HG03571 (cell line): ENCODE measurements around the gene AMH.

ENCODE experiments used
- ATAC-seq: cut with Tn5 transposase; IDR thresholded peaks from one replicate; pipeline ENCODE4 v1.9.1; 2021; ENCODE audit not compliant: unreplicated experiment

Gene AMH

DNA sequence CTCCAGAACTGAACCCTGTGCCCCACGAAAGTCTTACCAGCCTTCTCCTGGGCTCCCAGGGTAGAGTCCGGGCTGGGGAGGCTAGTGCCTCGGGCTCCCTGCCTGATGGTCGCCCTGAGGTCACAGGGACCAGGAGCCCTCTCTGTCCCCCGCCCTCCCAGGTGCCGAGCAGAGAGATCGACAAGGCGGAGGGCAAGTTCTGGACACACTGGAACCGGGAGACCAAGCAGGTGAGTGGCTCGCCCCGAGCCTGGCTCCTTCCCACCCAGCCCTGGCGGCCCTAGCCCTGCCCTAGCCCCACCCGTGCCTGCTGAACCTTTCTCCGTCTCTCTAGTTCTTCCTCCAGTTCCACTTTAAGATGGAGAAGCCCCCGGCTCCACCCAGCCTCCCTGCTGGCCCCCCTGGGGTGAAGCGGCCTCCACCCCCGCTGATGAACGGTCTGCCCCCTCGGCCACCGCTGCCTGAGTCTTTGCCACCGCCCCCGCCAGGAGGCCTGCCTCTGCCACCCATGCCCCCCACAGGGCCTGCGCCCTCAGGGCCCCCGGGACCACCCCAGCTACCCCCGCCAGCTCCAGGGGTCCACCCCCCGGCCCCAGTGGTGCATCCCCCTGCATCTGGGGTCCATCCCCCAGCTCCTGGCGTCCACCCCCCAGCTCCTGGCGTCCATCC, 1.6 kb upstream of the AMH start:
- ATAC-seq: no peak

DNA sequence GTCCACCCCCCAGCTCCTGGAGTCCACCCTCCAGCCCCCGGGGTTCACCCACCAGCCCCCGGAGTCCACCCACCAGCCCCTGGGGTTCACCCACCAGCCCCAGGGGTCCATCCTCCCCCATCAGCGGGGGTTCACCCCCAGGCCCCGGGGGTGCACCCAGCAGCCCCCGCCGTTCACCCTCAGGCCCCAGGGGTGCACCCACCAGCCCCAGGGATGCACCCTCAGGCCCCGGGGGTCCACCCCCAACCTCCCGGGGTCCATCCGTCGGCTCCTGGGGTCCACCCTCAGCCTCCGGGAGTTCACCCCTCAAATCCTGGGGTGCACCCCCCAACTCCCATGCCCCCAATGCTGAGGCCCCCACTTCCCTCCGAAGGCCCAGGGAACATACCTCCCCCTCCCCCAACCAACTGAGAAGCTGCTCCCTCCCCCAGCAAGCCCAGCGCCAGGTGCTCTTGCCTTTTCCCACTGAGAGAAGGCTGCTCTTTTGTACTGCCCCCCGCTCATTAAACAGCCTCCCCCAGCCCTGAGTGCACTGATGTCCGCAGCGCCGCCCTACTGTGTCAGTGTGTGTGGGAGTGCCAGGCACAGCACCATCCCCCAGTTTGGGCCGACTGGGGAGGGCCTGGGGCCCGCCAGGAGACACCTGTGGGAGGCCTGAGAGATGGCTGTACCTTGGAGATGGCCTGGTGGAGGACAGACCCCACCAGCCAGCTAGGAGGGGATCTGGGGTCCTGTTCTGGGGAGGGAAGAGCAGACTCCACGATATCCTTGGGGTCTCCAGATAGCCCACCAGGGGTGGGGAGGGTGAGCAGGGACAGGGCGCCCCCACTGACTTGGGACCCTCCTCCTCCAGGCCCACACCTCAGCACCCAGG, 750 bp upstream of the AMH start:
- no peak for ATAC-seq

DNA sequence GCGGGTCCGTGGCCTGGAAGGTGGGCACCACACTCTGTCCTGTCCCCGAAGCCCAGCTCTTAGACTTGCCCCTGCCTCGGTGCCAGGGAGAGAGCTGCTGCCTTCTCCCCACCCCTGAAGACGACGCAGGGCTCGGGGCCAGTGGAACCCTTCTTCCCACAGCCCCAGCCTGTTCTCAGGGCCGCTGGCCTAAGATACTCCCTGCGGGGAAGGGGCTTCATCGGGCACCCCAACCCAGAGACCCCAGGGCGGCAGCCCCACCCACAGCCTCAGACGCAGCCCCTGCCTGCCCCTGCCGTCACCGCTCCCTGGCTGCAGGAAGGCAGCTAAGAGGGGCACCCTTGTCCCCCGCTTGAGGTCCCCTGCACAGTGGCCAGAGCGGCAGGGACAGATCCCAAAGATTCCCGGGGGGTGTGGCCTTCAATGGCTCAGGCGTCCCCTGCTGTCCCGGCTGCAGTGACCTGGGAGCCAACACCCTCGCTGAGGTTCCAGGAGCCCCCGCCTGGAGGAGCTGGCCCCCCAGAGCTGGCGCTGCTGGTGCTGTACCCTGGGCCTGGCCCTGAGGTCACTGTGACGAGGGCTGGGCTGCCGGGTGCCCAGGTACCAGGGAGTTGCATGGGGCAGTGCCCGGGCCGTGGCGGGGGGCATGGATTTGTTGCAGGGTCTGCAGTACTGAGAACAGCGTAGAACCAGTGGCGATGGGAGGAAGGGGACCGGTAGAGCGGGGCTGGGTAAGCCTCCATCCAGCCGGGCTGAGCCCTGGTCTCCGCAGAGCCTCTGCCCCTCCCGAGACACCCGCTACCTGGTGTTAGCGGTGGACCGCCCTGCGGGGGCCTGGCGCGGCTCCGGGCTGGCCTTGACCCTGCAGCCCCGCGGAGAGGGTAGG, 1.0 kb downstream of the AMH start:
- no peak for ATAC-seq

DNA sequence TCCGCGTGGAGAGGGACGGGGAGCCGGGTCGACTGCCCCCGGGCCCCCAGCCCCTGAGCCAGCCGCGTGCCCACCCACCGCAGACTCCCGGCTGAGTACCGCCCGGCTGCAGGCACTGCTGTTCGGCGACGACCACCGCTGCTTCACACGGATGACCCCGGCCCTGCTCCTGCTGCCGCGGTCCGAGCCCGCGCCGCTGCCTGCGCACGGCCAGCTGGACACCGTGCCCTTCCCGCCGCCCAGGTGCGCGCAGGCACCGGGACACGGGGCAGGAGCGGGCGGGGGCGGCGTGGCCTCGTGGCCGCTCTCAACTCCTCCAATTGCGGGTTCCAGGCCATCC, 1.6 kb downstream of the AMH start:
- no peak for ATAC-seq

DNA sequence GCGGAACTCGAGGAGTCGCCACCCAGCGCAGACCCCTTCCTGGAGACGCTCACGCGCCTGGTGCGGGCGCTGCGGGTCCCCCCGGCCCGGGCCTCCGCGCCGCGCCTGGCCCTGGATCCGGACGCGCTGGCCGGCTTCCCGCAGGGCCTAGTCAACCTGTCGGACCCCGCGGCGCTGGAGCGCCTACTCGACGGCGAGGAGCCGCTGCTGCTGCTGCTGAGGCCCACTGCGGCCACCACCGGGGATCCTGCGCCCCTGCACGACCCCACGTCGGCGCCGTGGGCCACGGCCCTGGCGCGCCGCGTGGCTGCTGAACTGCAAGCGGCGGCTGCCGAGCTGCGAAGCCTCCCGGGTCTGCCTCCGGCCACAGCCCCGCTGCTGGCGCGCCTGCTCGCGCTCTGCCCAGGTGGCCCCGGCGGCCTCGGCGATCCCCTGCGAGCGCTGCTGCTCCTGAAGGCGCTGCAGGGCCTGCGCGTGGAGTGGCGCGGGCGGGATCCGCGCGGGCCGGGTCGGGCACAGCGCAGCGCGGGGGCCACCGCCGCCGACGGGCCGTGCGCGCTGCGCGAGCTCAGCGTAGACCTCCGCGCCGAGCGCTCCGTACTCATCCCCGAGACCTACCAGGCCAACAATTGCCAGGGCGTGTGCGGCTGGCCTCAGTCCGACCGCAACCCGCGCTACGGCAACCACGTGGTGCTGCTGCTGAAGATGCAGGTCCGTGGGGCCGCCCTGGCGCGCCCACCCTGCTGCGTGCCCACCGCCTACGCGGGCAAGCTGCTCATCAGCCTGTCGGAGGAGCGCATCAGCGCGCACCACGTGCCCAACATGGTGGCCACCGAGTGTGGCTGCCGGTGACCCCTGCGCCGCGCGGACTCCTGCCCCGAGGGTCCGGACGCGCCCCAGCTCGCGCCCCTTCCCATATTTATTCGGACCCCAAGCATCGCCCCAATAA, 2.3 kb downstream of the AMH start:
- ATAC-seq: no peak

DNA sequence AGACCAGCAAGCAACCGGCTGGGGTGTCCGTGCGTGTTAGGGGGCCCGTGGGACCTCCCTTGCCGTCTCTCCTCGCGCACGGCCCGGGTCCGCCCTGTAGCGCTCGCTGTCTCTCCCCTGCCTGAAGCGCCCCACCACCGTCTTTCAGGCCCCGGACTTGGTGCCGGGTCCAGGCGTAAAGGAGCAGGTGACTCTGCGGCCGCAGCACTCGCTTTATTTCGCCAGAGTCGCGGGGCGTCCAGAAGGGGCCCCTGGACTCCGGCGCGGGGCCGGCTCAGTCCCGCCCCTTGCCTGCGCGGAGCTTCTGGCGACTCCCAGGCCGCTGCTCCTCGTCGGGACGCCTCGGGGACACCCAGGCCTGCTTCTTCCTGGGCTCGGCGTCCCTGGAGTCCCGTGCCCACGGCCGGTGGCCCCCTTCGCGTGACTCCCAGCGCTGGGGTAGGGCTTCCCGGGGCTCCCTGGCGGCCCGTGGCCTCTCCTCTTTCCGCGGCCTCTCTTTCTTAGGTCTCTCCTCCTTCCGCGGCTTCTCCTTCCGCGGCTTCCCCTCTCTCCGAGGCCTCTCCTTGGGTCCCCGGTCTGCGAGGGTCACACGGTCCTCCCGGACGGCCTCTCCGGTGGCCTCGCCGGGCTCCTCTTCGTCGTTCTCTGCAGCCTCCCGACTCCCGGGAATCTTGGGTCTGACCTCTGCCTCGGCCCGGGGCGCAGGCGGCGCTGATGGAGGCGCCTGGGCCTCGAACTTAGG, 3.1 kb downstream of the AMH start:
- no peak for ATAC-seq

DNA sequence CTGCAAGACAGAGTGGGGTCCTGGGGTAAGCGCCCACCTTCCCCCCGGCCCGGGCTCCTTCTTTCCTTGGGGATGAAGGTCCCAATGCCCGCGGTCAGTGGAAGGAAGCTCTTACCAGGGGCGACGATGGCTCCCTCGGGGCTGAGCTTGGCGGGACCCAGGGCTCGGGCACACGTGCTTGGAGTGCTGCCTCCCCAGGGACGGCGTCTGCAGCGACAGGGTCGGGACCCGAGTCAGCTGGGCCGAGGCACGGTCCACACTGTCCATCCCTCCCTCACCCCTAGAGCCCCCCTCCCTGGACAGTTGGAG, 3.6 kb downstream of the AMH start:
- ATAC-seq: no peak

DNA sequence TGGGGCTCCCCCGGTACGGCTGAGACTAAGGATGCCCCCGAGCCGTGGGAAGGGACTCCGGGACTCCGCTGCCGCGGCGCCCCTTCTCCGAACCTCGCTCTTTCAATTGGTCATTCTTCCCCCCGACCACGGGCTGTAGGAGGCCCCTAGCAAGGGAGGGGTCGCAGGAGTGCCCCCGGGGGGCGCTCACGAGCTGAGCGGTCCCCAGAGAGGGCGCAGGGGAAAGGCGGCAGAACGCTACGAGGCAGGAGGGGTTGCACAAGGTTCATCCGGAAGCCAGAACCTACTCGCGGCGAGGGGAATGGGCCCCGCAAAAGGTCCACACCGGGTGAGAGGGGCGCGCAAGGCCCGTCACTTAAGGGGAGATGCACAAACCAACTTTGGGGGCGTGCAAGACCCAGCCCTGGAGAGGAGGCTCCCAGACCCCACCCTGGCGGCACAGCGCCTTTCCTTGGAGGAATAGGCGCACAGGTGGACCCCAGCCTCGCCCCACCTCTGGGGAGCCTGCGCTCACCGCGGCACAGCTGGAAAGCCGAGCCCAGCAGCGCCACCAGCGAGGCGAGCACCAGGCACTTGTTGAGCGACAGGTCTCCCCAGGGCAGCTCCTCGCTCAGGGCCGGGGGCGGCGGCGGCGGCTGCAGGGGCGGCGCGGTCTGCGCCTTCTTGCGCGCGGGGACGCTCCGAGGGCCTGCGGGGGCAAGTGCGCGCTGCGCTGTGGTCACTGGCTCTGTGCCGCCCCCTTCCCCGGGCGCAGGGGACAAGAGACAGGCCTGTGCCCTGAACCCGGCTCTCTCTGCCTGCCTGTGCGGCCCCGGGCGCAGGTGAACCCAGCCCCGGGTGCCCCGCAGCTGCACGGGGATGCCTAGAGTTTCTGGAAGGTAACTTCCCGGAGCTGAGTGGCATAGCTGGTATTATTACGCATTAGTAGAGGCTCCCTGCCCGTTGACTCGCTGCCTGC, 4.3 kb downstream of the AMH start:
- no peak for ATAC-seq

DNA sequence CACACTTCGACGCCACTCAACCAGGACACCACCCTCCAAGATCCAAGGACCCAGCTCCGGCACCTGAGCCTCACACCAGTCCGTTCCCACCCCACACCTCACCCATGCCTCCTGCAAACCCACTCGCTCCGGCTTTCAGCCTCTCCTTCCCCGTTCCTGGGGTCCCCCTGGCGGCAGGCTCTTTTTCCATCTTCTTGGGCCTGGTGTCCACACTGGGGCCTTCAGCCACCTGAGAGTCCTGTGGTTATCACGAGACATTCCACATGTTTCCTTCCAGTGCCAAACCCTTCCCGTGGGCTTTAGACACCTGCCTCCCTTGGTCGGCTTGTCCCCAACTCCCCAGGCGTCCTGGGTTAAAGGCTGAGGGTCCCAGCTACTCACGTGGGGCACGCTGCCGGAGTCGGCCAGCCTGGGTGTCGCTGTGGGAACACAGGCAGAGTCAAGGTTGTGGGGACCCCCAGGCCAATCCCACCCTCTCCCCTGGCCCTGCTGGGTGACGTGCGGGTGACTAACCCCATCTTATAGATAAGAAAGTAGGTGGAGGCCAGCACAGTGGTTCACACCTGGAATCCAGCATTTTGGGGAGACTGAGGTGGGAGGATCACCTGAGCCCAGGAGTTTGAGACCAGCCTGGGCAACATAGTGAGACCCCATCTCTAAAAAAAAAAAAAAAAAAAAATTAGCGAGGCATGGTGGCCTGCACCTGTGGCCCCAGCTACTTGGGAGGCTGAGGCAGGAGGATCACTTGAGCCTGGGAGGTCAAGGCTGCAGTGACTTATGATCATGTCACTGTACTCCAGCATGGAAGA, 5.1 kb downstream of the AMH start:
- ATAC-seq: no peak

DNA sequence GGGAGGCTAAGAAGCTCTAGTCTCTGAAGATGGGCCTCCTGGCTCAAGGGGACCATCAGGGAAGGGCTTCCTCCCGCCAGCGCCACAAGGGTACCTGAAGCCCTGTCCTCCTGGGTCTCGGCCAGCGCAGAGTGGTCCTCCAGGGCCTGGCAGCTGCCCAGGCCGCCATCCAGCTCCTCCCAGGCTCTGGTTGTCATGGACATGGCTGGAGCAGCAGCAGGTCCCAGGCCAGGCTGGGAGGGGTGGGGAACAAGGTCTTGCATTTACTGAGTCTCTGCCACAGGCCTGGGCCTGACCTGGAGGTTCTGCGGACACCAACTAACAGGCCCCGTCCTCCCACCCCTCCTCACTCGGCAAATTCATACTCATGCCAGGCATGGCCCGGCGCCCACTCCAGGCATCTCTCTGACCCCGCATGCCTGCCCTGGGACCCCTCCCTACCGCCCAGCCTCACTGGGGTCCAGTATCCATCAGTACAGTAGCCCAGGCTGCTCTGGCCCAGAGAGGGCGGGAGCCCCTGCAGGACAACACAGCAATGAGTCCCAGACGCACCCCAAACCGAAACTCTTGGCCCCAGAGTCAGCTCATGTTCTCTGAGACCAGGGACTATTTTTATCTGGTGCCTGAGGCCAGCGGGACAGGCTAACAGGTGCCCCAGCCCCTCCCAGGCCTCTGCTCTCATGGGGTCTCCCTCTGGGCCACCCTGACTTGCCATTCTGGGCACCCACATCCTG, 6.2 kb downstream of the AMH start:
- ATAC-seq: no peak

DNA sequence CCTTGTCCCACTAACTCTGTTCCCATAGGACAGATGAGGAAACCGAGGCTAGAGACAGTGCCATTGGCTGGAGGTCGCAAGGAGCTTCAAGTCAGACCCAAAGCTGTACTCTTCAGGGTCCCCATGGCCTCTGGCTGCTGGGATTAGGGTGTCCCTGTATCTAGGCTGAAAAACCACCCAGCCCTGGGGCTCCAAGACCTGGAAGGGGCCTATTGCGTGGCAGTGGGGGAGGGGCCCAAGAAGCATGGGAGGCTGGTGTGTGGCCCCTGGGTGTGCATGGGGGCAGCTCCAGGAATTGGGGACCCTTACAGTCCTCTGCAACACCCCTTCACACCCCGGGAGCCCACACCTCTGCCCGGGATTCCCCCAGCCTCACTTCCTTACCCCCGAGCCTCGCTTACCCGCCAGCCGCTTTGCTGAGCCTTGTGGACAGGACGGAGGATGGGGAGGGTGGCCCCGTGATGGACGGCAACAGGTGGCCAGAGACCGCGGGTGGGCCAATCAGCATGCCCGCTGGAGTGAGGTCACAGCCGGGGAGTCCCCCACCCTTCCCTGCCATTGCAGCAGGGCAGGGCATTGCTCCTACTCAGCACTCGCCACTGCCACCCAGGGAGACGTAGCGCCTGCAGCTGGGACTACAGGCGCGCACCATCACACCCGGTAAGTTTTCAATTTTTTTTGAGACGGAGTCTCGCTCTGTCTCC, 7.0 kb downstream of the AMH start, which contains the start of gene JSRP1:
TSS of gene JSRP1 (minus strand) at position 436 of the 704 bp plus-strand sequence. CDS start 1,103 bp downstream, outside the sequence.
- ATAC-seq: no peak

DNA sequence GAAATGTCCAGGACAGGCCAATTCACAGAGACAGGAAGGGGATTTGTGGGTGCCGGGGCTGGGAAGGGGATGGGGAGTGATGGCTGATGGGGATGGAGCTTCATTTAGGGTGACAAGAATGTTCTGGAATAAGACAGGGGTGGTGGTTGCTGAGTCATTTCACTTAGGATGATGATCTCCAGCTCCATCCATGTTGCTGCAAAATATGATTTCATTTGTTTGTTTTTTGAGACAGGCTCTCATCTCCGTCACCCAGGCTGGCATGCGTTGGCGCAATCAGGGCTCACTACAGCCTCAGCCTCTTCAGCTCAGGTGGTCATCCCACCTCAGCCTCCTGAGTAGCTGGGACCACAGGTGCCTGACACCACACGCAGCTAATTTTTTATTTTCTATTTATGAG, 10.2 kb downstream of the AMH start:
- ATAC-seq: no peak

DNA sequence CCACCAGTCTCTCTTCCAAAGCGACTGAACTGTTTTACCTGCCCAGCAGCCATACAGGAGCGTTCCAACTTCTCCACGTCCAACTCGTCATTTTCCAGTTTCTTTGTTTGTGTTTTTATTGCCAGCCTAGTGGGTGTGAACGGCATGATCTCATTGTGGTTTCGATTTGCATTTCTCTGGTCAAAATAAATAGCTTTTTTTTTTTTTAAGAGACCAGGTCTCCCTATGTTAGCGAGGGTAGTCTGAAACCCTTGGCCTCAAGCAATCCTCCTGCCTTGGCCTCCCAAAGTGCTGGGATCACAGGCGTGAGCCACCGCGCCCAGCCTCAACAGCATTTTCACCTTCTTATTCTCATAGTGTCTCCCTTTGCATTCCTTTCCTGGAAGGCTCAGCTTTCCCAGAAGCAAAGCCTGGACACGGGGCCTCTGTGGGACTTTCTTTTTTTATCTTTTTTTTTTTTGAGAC, 11.2 kb downstream of the AMH start:
- ATAC-seq: no peak

DNA sequence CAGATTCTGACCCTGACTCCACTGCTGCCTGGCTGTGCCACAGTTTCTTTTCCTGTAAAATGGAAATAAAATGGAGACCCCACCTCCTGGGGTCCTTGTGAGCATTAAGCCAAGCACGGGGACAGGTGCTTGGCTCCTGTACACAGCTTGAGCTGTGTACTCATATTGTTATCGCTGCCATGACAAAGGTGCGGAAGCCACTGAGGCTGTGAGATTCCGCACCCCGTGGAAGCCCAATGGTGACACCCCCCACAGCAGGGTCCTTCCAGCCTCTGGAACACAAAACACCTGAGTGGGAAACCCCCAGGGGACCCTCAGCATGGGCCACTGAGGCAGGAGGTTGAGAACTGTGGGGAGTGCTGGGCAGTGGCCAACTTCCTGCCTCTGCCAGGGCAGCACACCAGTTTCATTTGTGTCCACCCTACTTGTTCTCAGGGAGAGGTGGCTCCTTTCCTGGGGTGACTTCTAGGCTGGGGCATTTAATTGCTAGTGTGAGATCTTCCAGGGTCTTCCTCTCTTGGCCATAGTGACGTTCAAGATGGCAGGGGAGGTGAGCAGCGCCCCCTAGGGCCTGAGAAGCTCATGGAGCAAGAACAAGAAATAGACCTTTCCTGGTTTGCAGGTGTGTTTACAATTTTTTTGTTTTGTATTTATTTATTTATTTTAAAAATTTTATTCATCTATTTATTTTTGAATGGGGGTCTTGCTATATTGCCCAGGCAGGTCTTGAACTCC, 12.5 kb downstream of the AMH start:
- no peak for ATAC-seq

DNA sequence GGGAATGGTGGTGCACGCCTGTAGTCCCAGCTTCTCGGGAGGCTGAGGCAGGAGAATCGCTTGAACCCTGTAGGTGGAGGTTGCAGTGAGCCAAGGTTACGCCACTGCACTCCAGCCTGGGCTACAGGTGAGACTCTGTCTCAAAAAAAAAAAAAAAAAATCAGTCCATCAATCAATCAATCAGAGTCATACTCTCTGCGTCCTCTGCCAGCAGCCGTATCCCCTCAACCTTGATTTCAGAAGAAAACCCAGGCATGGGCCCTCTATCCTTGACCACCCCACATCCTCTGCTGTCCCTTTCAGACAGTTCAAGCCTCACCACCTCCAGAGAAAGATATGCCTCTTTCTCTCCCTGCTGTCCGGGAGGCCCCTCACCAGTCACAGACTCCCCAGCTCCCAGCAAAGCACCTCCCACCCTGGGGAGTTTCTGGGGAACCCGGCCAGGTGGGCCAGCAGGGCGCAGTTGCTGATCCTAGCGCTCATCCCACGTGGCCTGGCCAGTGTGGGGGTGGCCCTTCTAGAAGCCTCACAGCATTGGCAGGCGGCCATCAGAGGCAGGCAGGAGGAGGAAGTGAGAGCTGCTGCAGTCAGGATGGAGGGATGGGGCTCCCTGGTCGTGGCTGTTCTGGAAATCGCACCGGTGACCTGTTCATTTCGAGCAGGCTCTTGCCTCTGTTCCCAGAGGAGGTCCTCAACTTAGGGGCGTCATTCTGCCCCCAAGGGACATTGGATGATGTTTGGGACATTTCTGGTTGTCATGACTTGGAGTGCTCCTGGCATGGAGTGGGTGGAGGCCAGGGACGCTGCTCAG, 17.3 kb downstream of the AMH start:
- ATAC-seq: no peak
